ENCODE measurements around the gene CASP8AP2. TPM values are rescaled to one million over a fixed set of nuclear protein-coding genes. Genes with fewer than 3 reads are reported as not detected.
A peak's percentile ranks its signal among the peaks of the same experiment; 100 is the strongest.

Gene CASP8AP2
- total RNA-seq, 1 donor from 2014 or later, result 21.9 TPM

- H3K27me3 ChIP-seq, result no peaks in the 10 kb centered on the region
- H3K4me1 ChIP-seq, result peaks cover 15% of the 10 kb centered on the region
- intact Hi-C loops (cut with DNase I), result no loop called here
- H3K9me3 ChIP-seq, result no peaks in the 10 kb centered on the region
- no peak for TF ChIP-seq POLR2A (IDR thresholded peaks at IDR 0.05)
- TF ChIP-seq CTCF (IDR thresholded peaks at IDR 0.05), result no peak
- no peak for TF ChIP-seq POLR2AphosphoS5 (IDR thresholded peaks at IDR 0.05; ENCODE audit: insufficient read depth in 1 of 2, low read depth in 1 of 2)
- H3K36me3 ChIP-seq, result no peaks in the 10 kb centered on the region
- peak overlapping the region; percentile 80 to 97 for H3K4me3 ChIP-seq
- peak overlapping the region; percentile 68 for H3K27ac ChIP-seq
- no peak for DNase-seq (ENCODE audit: extremely low spot score in 2 of 2)
These were observed 610 bp downstream of the CASP8AP2 start for GRCh38 chr6:89830170-89830809.

GRCh38 chr6:89834884-89835792 lies 5.5 kb downstream of the CASP8AP2 start:
- TF ChIP-seq POLR2A (IDR thresholded peaks at IDR 0.05), result no peak
- TF ChIP-seq POLR2AphosphoS5 (IDR thresholded peaks at IDR 0.05; ENCODE audit: insufficient read depth in 1 of 2, low read depth in 1 of 2), result no peak
- no peak for TF ChIP-seq CTCF (IDR thresholded peaks at IDR 0.05)
- intact Hi-C loops (cut with DNase I), result no loop called here
- no peak for DNase-seq (ENCODE audit: extremely low spot score in 2 of 2)
- H3K36me3 ChIP-seq, result no peaks in the 10 kb centered on the region
- peaks cover 12% of the 10 kb centered on the region for H3K4me1 ChIP-seq
- H3K9me3 ChIP-seq, result no peaks in the 10 kb centered on the region
- H3K4me3 ChIP-seq, result no peak overlapping the region
- H3K27ac ChIP-seq, result no peak overlapping the region
- H3K27me3 ChIP-seq, result no peaks in the 10 kb centered on the region

- DNase-seq (ENCODE audit: extremely low spot score in 2 of 2), result no peak
- Histone ChIP-seq H3K36me3 (no peaks in the 10 kb centered on the region), H3K9me3 (no peaks in the 10 kb centered on the region), H3K4me1 (no peaks in the 10 kb centered on the region), H3K27me3 (no peaks in the 10 kb centered on the region), H3K27ac (no peak overlapping the region), H3K4me3 (no peak overlapping the region)
- intact Hi-C loops (cut with DNase I), result no loop called here
- TF ChIP-seq CTCF (IDR thresholded peaks at IDR 0.05), result no peak
- TF ChIP-seq POLR2AphosphoS5 (IDR thresholded peaks at IDR 0.05; ENCODE audit: insufficient read depth in 1 of 2, low read depth in 1 of 2), result no peak
- TF ChIP-seq POLR2A (IDR thresholded peaks at IDR 0.05), result no peak
These were observed 7.1 kb downstream of the CASP8AP2 start for GRCh38 chr6:89836639-89837222.

- TF ChIP-seq CTCF (IDR thresholded peaks at IDR 0.05) (no peak), POLR2A (IDR thresholded peaks at IDR 0.05) (no peak), POLR2AphosphoS5 (IDR thresholded peaks at IDR 0.05; ENCODE audit: insufficient read depth in 1 of 2, low read depth in 1 of 2) (no peak)
- intact Hi-C loops (cut with DNase I), result no loop called here
- H3K27ac ChIP-seq, result no peak overlapping the region
- no peaks in the 10 kb centered on the region for H3K27me3 ChIP-seq
- peaks cover 14% of the 10 kb centered on the region for H3K4me1 ChIP-seq
- no peak for DNase-seq (ENCODE audit: extremely low spot score in 2 of 2)
- H3K4me3 ChIP-seq, result no peak overlapping the region
- H3K9me3 ChIP-seq, result no peaks in the 10 kb centered on the region
- no peaks in the 10 kb centered on the region for H3K36me3 ChIP-seq
These were observed 10.9 kb downstream of the CASP8AP2 start for GRCh38 chr6:89840538-89840937.

Measured in vagina (tissue), 2 donors.